CD8-positive, alpha-beta memory T cell (primary cell): ENCODE measurements around the gene UCN. TPM values are rescaled to one million over a fixed set of nuclear protein-coding genes. Genes with fewer than 3 reads are reported as not detected.
A peak's percentile ranks its signal among the peaks of the same experiment; 100 is the strongest.
"Not testable (repeated sequence)": the region's sequence is repeated elsewhere in the genome, so short reads cannot be mapped to it uniquely, and the experiment has no call there.

ENCODE experiments used
- CTCF ChIA-PET: fragments of 350-600 bp; sonication (Branson Sonifier 250); formaldehyde crosslinking; loops from one replicate; lab custom pipeline; 2021; ENCODE audit warnings: antibody characterized with exemption; lab: Charles Lee
- POLR2A ChIA-PET: fragments of 350-600 bp; sonication (Branson Sonifier 250); formaldehyde crosslinking; loops from one replicate; lab custom pipeline; 2021; ENCODE audit warnings: antibody characterized with exemption; lab: Charles Lee
- DNase-seq, 5 donors: peaks; one replicate each; pipeline versions ENCODE4 v3.0.0 to v3.0.0-alpha.2; 2020 to 2022; ENCODE audit warnings: mixed read lengths in 1 of 5
- H3K27ac ChIP-seq: one replicate; pipeline ENCODE4 v1.7.0; 2013; ENCODE audit warnings: low read depth, mild to moderate bottlenecking, low read length, moderate library complexity
- H3K27me3 ChIP-seq: 2 replicates; pipeline ENCODE4 v1.7.0; 2013; ENCODE audit warnings: low read length, mild to moderate bottlenecking; ENCODE audit not compliant: insufficient read depth, poor library complexity, severe bottlenecking
- H3K36me3 ChIP-seq: 2 replicates; pipeline ENCODE4 v1.7.0; 2013; ENCODE audit warnings: mild to moderate bottlenecking, low read length, moderate library complexity; ENCODE audit not compliant: insufficient read depth
- H3K4me1 ChIP-seq: 2 replicates; pipeline ENCODE4 v1.7.0; 2013; ENCODE audit warnings: mild to moderate bottlenecking, low read length, moderate library complexity; ENCODE audit not compliant: insufficient read depth
- H3K4me3 ChIP-seq: 2 replicates; pipeline ENCODE4 v1.7.0; 2013; ENCODE audit warnings: mild to moderate bottlenecking, low read length
- H3K9me3 ChIP-seq: 2 replicates; pipeline ENCODE4 v1.7.0; 2013; ENCODE audit warnings: mild to moderate bottlenecking, low read length
- H3K27ac Mint-ChIP-seq, 8 donors: one replicate each; pipeline ENCODE4 v1.8.0; 2020 to 2021; ENCODE audit warnings: mixed read lengths in 8 of 8, mild to moderate bottlenecking in 6 of 8, inconsistent platforms in 3 of 8, moderate library complexity in 3 of 8
- H3K27me3 Mint-ChIP-seq, 2 donors: one replicate each; pipeline ENCODE4 v1.8.0; 2020 to 2021; ENCODE audit warnings: mixed read lengths in 2 of 2, mild to moderate bottlenecking in 1 of 2, moderate library complexity in 1 of 2
- H3K36me3 Mint-ChIP-seq, 3 donors: one replicate each; pipeline ENCODE4 v1.8.0; 2020 to 2021; ENCODE audit warnings: mixed read lengths in 3 of 3, inconsistent platforms in 1 of 3, mild to moderate bottlenecking in 1 of 3
- H3K4me1 Mint-ChIP-seq, 3 donors: one replicate each; pipeline ENCODE4 v1.8.0; 2020 to 2021; ENCODE audit warnings: mixed read lengths in 3 of 3, inconsistent platforms in 1 of 3, mild to moderate bottlenecking in 1 of 3
- H3K4me3 Mint-ChIP-seq, 7 donors: one replicate each; pipeline ENCODE4 v1.8.0; 2020 to 2021; ENCODE audit warnings: mixed read lengths in 7 of 7, mild to moderate bottlenecking in 6 of 7, moderate library complexity in 4 of 7, inconsistent platforms in 2 of 7
- H3K9me3 Mint-ChIP-seq, 5 donors: one replicate each; pipeline ENCODE4 v1.8.0; 2020 to 2022; ENCODE audit warnings: mixed read lengths in 5 of 5, mild to moderate bottlenecking in 3 of 5, moderate library complexity in 2 of 5, inconsistent platforms in 1 of 5
- polyA plus RNA-seq: library from polyadenylated mRNA; unstranded; fragments of 300-500 nt; fragmentation: Illumina TruSeq; gene quantifications from one replicate; pipeline ENCODE4 v1.2.3, GENCODE V29; 2021
- total RNA-seq, 2 experiments: library from RNA; stranded (reverse); gene quantifications; one replicate each; pipeline ENCODE4 v1.2.3, GENCODE V29; 2021

The UCN gene, protein sequence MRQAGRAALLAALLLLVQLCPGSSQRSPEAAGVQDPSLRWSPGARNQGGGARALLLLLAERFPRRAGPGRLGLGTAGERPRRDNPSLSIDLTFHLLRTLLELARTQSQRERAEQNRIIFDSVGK
- total RNA-seq (1 to 10 TPM; 1.7 to 2.6 TPM), polyA plus RNA-seq (0.71 TPM)

DNA sequence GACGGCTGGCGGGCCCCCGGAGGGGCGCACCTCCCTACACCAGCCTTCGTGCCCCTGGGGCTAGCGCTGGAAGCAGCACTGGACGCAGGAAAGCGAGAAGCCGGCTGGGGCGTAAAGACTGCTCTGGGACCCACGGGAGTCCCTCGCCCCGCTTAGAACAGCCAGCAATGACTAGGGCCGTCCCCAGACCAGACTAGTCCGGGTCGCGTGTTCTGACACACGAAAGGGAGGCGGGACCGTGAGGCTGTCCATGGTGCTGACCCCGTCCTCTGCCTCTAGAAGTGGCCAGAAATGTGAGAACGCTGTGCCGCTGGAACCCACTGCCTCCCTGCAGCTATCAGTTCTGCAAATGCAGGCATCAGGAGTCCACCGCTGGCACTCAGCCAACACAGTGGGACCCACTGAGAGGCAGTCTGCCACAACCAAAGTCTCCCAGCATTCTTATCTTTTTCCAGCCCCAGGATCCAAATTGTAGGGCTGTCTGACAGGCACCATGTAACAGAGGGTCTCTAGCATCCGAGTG is at the start of gene UCN:
Gene UCN (minus strand): TSS at position 87 of the 523 bp plus-strand sequence. CDS start 550 bp downstream, outside the sequence.
- ChIA-PET CTCF (no interaction called here), POLR2A (interaction anchor here (1.0 kb wide), 1 partner anchor 52 kb away, joined by 4 read pairs; no protein-coding TSS in a partner anchor)
- H3K4me3 ChIP-seq = no peak within 1 kb of the TSS
- Mint-ChIP-seq H3K27ac (no peak within 1 kb of the TSS), H3K4me3 (peak within 1 kb of the TSS in 2 of 7 donors; percentile 8 to 53), H3K27me3 (peaks cover 11 to 22% of the 10 kb centered on the region in 2 donors), H3K9me3 (no peaks in the 10 kb centered on the region), H3K36me3 (peaks cover 12 to 24% (median 14%) of the 10 kb centered on the region in 3 donors), H3K4me1 (peaks cover 0 to 12% (median 3%) of the 10 kb centered on the region in 3 donors)
- peaks cover 7% of the 10 kb centered on the region for H3K27me3 ChIP-seq
- H3K27ac ChIP-seq = no peak within 1 kb of the TSS
- H3K4me1 ChIP-seq = no peaks in the 10 kb centered on the region
- DNase-seq = no peak
- H3K9me3 ChIP-seq = no peaks in the 10 kb centered on the region
- H3K36me3 ChIP-seq = peaks cover 8% of the 10 kb centered on the region

DNA sequence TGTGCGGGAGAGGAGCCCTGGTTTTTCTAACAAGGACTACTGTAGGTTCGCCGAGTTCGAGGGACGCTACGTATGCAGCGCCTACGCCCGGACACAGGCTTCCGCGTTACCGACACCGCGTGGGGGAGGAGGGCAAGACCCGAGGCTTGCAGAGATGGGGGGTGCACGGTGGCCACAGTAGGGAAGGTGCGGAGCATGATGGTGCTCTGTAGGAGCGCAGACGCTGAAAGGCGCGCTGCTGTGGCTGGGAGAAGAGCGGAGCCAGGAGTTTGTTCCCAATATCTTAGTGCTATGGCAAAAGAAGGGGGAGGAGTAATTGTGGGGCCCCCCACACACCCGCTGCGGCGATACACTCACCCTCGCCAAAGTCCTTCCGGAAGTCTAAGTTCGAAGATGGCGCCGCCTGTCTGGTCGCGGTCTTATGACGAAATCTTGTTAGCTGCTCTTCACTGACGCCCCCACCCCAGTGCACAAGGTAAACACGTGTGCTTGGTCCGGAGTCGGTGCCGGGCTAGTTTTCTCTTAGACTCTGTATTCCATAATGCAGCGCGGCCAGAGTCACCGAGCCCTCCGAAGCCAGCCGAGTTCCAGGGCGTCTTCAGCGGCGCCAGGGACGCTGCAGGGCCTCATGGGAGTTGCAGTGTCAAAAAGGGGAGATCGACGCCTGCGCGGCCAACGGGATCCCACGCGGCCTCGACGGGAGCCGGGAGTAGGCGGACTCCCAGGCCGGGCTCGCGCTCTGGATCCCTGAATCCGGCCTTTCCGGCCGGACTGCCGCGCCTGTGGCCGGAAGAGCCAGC is 48.3 kb upstream of the UCN start, which contains the start of gene GTF3C2:
Gene GTF3C2 (minus strand): TSS at position 383 of the 800 bp plus-strand sequence. CDS start 13,210 bp downstream, outside the sequence.
- peak; percentile 86 to 96 (median 93) for DNase-seq
- CTCF ChIA-PET = interaction anchor here (0.8 to 1.0 kb wide), 3 partner anchors 13 to 15 kb away, joined by 3 to 4 read pairs (median 3); partner anchors contain the start of gene EIF2B4
- H3K27me3 ChIP-seq = no peaks in the 10 kb centered on the region
- H3K4me1 Mint-ChIP-seq = peaks cover 44 to 64% (median 58%) of the 10 kb centered on the region in 3 donors
- H3K27ac ChIP-seq = peak within 1 kb of the TSS; percentile 90
- no peaks in the 10 kb centered on the region for H3K36me3 ChIP-seq
- H3K27ac Mint-ChIP-seq = peak within 1 kb of the TSS; percentile 98 to 100 (median 99)
- H3K9me3 Mint-ChIP-seq = no peaks in the 10 kb centered on the region
- peaks cover 0 to 1% of the 10 kb centered on the region in 2 donors for H3K27me3 Mint-ChIP-seq
- peak within 1 kb of the TSS; percentile 92 for H3K4me3 ChIP-seq
- no peaks in the 10 kb centered on the region for H3K9me3 ChIP-seq
- peaks cover 0 to 23% (median 0%) of the 10 kb centered on the region in 3 donors for H3K36me3 Mint-ChIP-seq
- POLR2A ChIA-PET = interaction anchor here (0.6 to 1.7 kb wide), 5 partner anchors 13 to 1256 kb away, joined by 4 to 12 read pairs (median 8); partner anchors contain the start of genes EIF2B4, NRBP1, PPM1G and SNX17
- peak within 1 kb of the TSS; percentile 93 to 100 (median 99) for H3K4me3 Mint-ChIP-seq
- H3K4me1 ChIP-seq = peaks cover 32% of the 10 kb centered on the region

DNA sequence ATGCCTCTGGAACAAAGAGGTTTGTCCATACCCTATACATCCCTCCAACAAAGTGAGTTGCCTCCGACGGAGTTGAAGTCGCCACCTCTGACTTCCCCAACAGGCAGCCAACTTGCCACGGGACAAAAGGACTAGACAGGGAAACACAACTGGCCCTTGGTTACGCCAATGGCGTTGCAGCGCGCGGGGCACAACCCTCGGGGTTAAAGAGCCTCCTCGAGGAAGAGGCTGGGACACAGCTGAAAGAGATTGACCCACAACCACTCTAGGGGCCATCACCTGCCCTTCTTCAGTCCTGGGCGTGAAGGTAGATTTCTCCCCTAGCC is 47.8 kb upstream of the UCN start:
- Histone ChIP-seq H3K4me1 (peaks cover 36% of the 10 kb centered on the region), H3K27ac (peak overlapping the region; percentile 90), H3K9me3 (no peaks in the 10 kb centered on the region), H3K36me3 (no peaks in the 10 kb centered on the region), H3K4me3 (peak overlapping the region; percentile 92), H3K27me3 (no peaks in the 10 kb centered on the region)
- Mint-ChIP-seq H3K36me3 (peaks cover 0 to 25% (median 0%) of the 10 kb centered on the region in 3 donors), H3K27me3 (peaks cover 0 to 1% of the 10 kb centered on the region in 2 donors), H3K9me3 (no peaks in the 10 kb centered on the region), H3K4me3 (peak overlapping the region; percentile 93 to 100 (median 99)), H3K27ac (peak overlapping the region; percentile 98 to 100 (median 99)), H3K4me1 (peaks cover 47 to 68% (median 62%) of the 10 kb centered on the region in 3 donors)
- ChIA-PET CTCF (interaction anchor here (0.8 kb wide), 1 partner anchor 14 kb away, joined by 3 read pairs; the partner anchor contains the start of gene EIF2B4), POLR2A (interaction anchor here (0.6 to 1.7 kb wide), 5 partner anchors 14 to 1257 kb away, joined by 4 to 12 read pairs (median 8); partner anchors contain the start of genes EIF2B4, NRBP1, PPM1G and SNX17)
- peak in 1 of 5 donors; percentile 49 for DNase-seq

DNA sequence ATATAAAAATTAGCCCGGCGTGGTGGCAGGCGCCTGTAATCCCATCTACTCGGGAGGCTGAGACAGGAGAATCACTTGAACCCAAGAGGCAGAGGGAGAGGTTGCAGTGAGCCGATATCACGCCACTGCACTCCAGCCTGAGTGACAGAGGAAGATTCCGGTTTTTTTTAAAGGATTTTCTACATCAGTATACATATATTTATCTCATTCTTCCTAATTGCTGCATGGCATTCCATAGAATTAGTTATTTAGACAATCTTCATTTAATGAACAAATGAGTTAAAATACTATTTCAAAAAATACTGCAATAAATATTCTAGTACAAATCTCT is 46.3 kb upstream of the UCN start:
- H3K36me3 ChIP-seq = no peaks in the 10 kb centered on the region
- H3K36me3 Mint-ChIP-seq = peaks cover 0 to 32% (median 3%) of the 10 kb centered on the region in 3 donors
- no peak for DNase-seq
- peak overlapping the region in 6 of 7 donors; percentile 27 to 100 (median 62) for H3K4me3 Mint-ChIP-seq
- H3K9me3 Mint-ChIP-seq = no peaks in the 10 kb centered on the region
- CTCF ChIA-PET = interaction anchor here (2.4 kb wide), 1 partner anchor 15 kb away, joined by 6 read pairs; no protein-coding TSS in a partner anchor
- H3K27ac Mint-ChIP-seq = peak overlapping the region in 4 of 8 donors; percentile 15 to 98 (median 73)
- H3K4me3 ChIP-seq = no peak overlapping the region
- H3K27me3 Mint-ChIP-seq = peaks cover 0 to 1% of the 10 kb centered on the region in 2 donors
- H3K9me3 ChIP-seq = no peaks in the 10 kb centered on the region
- H3K27me3 ChIP-seq = no peaks in the 10 kb centered on the region
- POLR2A ChIA-PET = interaction anchor here (0.6 to 1.7 kb wide), 2 partner anchors 11 to 15 kb away, joined by 5 read pairs; partner anchors contain the start of gene EIF2B4
- peak overlapping the region; percentile 34 for H3K27ac ChIP-seq
- peaks cover 53 to 77% (median 69%) of the 10 kb centered on the region in 3 donors for H3K4me1 Mint-ChIP-seq
- peaks cover 36% of the 10 kb centered on the region for H3K4me1 ChIP-seq

DNA sequence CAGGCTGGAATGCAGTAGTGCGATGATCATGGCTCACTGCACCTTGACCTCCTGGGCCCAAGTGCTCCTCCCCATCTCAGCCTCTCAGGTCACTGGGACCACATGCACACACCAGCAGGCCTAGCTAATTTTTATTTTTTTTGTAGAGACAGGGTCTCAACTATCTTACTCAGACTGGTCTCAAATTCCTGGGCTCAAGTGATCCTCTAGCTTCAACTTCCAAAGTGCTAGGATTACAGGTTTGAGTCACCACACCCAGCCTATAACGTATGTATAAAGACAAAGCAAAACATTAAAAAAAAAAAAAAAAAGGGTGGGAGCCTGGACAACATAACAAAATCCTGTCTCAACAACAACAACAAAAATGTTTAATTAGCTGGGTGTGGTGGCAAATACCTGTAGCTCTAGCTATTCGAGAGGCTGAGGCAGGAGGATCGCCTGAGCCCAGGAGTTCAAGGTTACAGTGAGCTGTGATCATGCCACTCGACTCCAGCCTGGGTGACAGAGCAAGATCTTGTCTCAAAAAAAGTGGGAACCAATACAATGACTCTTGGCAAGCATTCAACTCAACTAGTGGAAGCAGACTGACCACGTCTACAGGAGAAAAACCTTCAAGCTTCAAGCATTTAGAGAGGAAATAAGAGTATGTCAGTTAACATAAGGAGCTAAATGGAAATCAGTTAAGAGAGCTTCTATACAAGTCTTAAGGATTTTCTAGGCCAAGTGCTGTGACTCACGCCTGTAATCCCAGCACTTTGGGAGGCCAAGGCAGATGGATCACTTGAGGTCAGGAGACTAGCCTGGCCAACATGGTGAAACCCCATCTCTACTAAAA is 45.7 kb upstream of the UCN start:
- ChIA-PET POLR2A (interaction anchor here (0.6 to 1.7 kb wide), 3 partner anchors 11 to 273 kb away, joined by 4 to 5 read pairs (median 5); partner anchors contain the start of gene EIF2B4), CTCF (interaction anchor here (2.4 kb wide), 1 partner anchor 15 kb away, joined by 6 read pairs; no protein-coding TSS in a partner anchor)
- no peak for DNase-seq
- Histone ChIP-seq H3K9me3 (no peaks in the 10 kb centered on the region), H3K4me3 (no peak overlapping the region), H3K4me1 (peaks cover 36% of the 10 kb centered on the region), H3K27ac (peak overlapping the region; percentile 27), H3K36me3 (no peaks in the 10 kb centered on the region), H3K27me3 (no peaks in the 10 kb centered on the region)
- no peaks in the 10 kb centered on the region for H3K9me3 Mint-ChIP-seq
- peaks cover 0 to 1% of the 10 kb centered on the region in 2 donors for H3K27me3 Mint-ChIP-seq
- peaks cover 55 to 81% (median 73%) of the 10 kb centered on the region in 3 donors for H3K4me1 Mint-ChIP-seq
- H3K36me3 Mint-ChIP-seq = peaks cover 0 to 34% (median 4%) of the 10 kb centered on the region in 3 donors
- peak overlapping the region in 5 of 8 donors; percentile 15 to 98 (median 68) for H3K27ac Mint-ChIP-seq
- peak overlapping the region in 6 of 7 donors; percentile 5 to 63 (median 53) for H3K4me3 Mint-ChIP-seq

DNA sequence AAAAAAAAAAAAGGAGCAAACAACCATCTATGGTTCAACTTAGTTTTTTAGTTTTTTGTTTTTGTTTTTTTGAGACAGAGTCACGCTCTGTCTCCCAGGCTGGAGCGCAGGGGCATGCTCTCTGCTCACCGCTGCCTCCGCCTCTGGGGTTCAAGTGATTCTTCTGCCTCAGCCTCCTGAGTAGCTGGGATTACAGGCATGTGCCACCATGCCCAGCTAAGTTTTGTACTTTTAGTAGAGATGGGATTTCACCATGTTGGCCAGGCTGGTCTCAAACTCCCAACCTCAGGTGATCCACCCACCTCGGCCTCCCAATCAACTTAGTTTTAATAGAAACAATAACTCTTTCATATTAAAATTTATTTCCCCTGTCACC is 45.1 kb upstream of the UCN start:
- peaks cover 0 to 32% (median 4%) of the 10 kb centered on the region in 3 donors for H3K36me3 Mint-ChIP-seq
- H3K27me3 ChIP-seq, H3K4me3 ChIP-seq, H3K9me3 Mint-ChIP-seq, H3K4me3 Mint-ChIP-seq, H3K9me3 ChIP-seq, DNase-seq, H3K27me3 Mint-ChIP-seq, H3K36me3 ChIP-seq, H3K27ac ChIP-seq: not testable (repeated sequence)
- CTCF ChIA-PET = interaction anchor here (2.4 kb wide), 1 partner anchor 16 kb away, joined by 6 read pairs; no protein-coding TSS in a partner anchor
- H3K4me1 Mint-ChIP-seq = peaks cover 52 to 77% (median 71%) of the 10 kb centered on the region in 3 donors
- H3K27ac Mint-ChIP-seq = peak overlapping the region in 1 of 8 donors; percentile 64
- POLR2A ChIA-PET = interaction anchor here (1.7 kb wide), 1 partner anchor 16 kb away, joined by 5 read pairs; the partner anchor contains the start of gene EIF2B4
- peaks cover 34% of the 10 kb centered on the region for H3K4me1 ChIP-seq
